SK-N-SH (cell line): ENCODE data around the gene PARP2. TPM values are rescaled to one million over a fixed set of nuclear protein-coding genes. Genes with fewer than 3 reads are reported as not detected.

Source experiments
- CTCF ChIA-PET: fragments of 300-600, 350-600 bp; formaldehyde crosslinking; extraction: SDS; loops from one replicate; lab custom pipeline; 2021; lab: Yijun Ruan, JAX
- POLR2A ChIA-PET: fragments of 350-600 bp; sonication (Branson Sonifier 250); formaldehyde crosslinking; extraction: SDS; loops from one replicate; lab custom pipeline; 2020; ENCODE audit warnings: antibody characterized with exemption, inconsistent platforms; lab: Yijun Ruan, JAX
- DNase-seq: peaks from one replicate; pipeline ENCODE4 v3.0.0; 2012
- H2AFZ ChIP-seq: fragments of 200-600 bp; sonication (generic); 2 replicates; pipeline ENCODE4 v1.8.1; 2016; ENCODE audit warnings: antibody characterized with exemption, mild to moderate bottlenecking, low read depth
- H3F3A ChIP-seq: fragments of 200-600 bp; sonication (generic); replicated peaks from 2 replicates; pipeline ENCODE3; 2016; ENCODE audit warnings: antibody characterized with exemption, mild to moderate bottlenecking; ENCODE audit not compliant: insufficient read depth
- H3K27ac ChIP-seq, 2 experiments: fragments of 200-500 bp in 1 of 2; fragments of 200-600 bp in 1 of 2; sonication (Bioruptor generic) in 1 of 2; sonication (generic), shearing (Covaris generic) in 1 of 2; 2 replicates each; pipeline versions ENCODE4 v1.5.1 to v1.6.1; 2014 to 2016; ENCODE audit warnings: low read depth in 2 of 2, inconsistent platforms in 1 of 2, low read length in 1 of 2, mild to moderate bottlenecking in 1 of 2, mixed read lengths in 1 of 2
- H3K27me3 ChIP-seq: fragments of 200-600 bp; sonication (generic), shearing (Covaris generic); 2 replicates; pipeline ENCODE4 v1.6.1; 2016; ENCODE audit warnings: mixed run types; ENCODE audit not compliant: insufficient read depth
- H3K36me3 ChIP-seq, 2 experiments: fragments of 200-500 bp in 1 of 2; fragments of 200-600 bp in 1 of 2; sonication (Bioruptor generic) in 1 of 2; sonication (generic) in 1 of 2; replicated peaks in 1 of 2; 2 replicates each; pipeline versions ENCODE3 to v1.5.1; 2014 to 2016; ENCODE audit warnings: low read length in 1 of 2, mild to moderate bottlenecking in 1 of 2; ENCODE audit not compliant: insufficient read depth in 2 of 2, control insufficient read depth in 1 of 2
- H3K4me1 ChIP-seq, 2 experiments: fragments of 200-500 bp in 1 of 2; fragments of 200-600 bp in 1 of 2; sonication (Bioruptor generic) in 1 of 2; sonication (generic), shearing (Covaris generic) in 1 of 2; 2 replicates each; pipeline versions ENCODE4 v1.5.1 to v1.6.1; 2014 to 2016; ENCODE audit warnings: low read depth in 1 of 2, low read length in 1 of 2, mixed run types in 1 of 2; ENCODE audit not compliant: insufficient read depth in 2 of 2, control insufficient read depth in 1 of 2
- H3K4me2 ChIP-seq: fragments of 200-600 bp; sonication (generic), shearing (Covaris generic); 2 replicates; pipeline ENCODE4 v1.6.1; 2017; ENCODE audit warnings: mixed run types
- H3K4me3 ChIP-seq, 2 experiments: fragments of 200-500 bp in 1 of 2; fragments of 200-600 bp in 1 of 2; sonication (Bioruptor generic) in 1 of 2; sonication (generic), shearing (Covaris generic) in 1 of 2; 2 replicates each; pipeline versions ENCODE4 v1.5.1 to v1.8.1; 2014 to 2016; ENCODE audit warnings: low read depth in 2 of 2, inconsistent platforms in 1 of 2, low read length in 1 of 2, mild to moderate bottlenecking in 1 of 2, mixed read lengths in 1 of 2, moderate library complexity in 1 of 2
- H3K79me2 ChIP-seq: fragments of 200-600 bp; sonication (generic); 2 replicates; pipeline ENCODE4 v1.8.1; 2017; ENCODE audit warnings: mild to moderate bottlenecking; ENCODE audit not compliant: insufficient read depth
- H3K9ac ChIP-seq: fragments of 200-600 bp; sonication (generic); 2 replicates; pipeline ENCODE4 v1.6.1; 2017; ENCODE audit warnings: mixed run types
- H3K9me2 ChIP-seq: fragments of 200-600 bp; sonication (generic); 2 replicates; pipeline ENCODE4 v1.6.1; 2017; ENCODE audit warnings: mixed run types
- H3K9me3 ChIP-seq: fragments of 200-600 bp; sonication (generic); 2 replicates; pipeline ENCODE4 v1.6.1; 2017; ENCODE audit warnings: mixed run types, mild to moderate bottlenecking, moderate library complexity
- H4K20me1 ChIP-seq: fragments of 200-600 bp; sonication (generic); 2 replicates; pipeline ENCODE4 v1.6.1; 2017; ENCODE audit warnings: mild to moderate bottlenecking, mixed run types; ENCODE audit not compliant: insufficient read depth
- ELF1 ChIP-seq: IDR thresholded peaks from 2 replicates; pipeline ENCODE4 v1.4.0; 2012
- EP300 ChIP-seq, 2 experiments: IDR thresholded peaks; 2 replicates each; pipeline versions ENCODE4 v1.4.0 to v1.6.1; 2012; ENCODE audit warnings: borderline replicate concordance in 1 of 2, low read depth in 1 of 2, low read length in 1 of 2
- FOSL2 ChIP-seq: IDR thresholded peaks from 2 replicates; pipeline ENCODE4 v1.4.0; 2012; ENCODE audit warnings: low read depth, mild to moderate bottlenecking, moderate library complexity, borderline replicate concordance
- FOXM1 ChIP-seq: IDR thresholded peaks from 2 replicates; pipeline ENCODE4 v1.4.0; 2012; ENCODE audit warnings: low read depth, mild to moderate bottlenecking
- GABPA ChIP-seq: IDR thresholded peaks from 2 replicates; pipeline ENCODE4 v1.4.0; 2012; ENCODE audit warnings: low read depth, mild to moderate bottlenecking
- IRF3 ChIP-seq: fragments of 150-350 bp; IDR thresholded peaks from 2 replicates; pipeline ENCODE4 v1.6.1; 2016; ENCODE audit warnings: mild to moderate bottlenecking, low read depth, low read length
- JUND ChIP-seq: IDR thresholded peaks from 2 replicates; pipeline ENCODE4 v1.4.0; 2012
- MAX ChIP-seq: IDR thresholded peaks from 2 replicates; pipeline ENCODE4 v1.4.0; 2012; ENCODE audit warnings: low read depth
- MEF2A ChIP-seq: IDR thresholded peaks from 2 replicates; pipeline ENCODE4 v1.4.0; 2012; ENCODE audit warnings: low read depth, borderline replicate concordance
- MXI1 ChIP-seq: IDR thresholded peaks from 2 replicates; pipeline ENCODE4 v1.6.1; 2012; ENCODE audit warnings: mild to moderate bottlenecking, low read depth, low read length, improper control_type of control experiment
- NFIC ChIP-seq: IDR thresholded peaks from 2 replicates; pipeline ENCODE4 v1.4.0; 2012; ENCODE audit warnings: borderline replicate concordance
- NRF1 ChIP-seq: IDR thresholded peaks from 2 replicates; pipeline ENCODE4 v1.6.1; 2012; ENCODE audit warnings: low read depth, mild to moderate bottlenecking, low read length
- RAD21 ChIP-seq: IDR thresholded peaks from 2 replicates; pipeline ENCODE4 v1.6.1; 2012; ENCODE audit warnings: mild to moderate bottlenecking, low read length
- RCOR1 ChIP-seq: fragments of 150-350 bp; IDR thresholded peaks from 2 replicates; pipeline ENCODE4 v1.6.1; 2017; ENCODE audit warnings: antibody characterized with exemption, low read length
- RFX5 ChIP-seq: IDR thresholded peaks from 2 replicates; pipeline ENCODE4 v1.6.1; 2012; ENCODE audit warnings: mild to moderate bottlenecking, improper control_type of control experiment, low read length
- SIN3A ChIP-seq: IDR thresholded peaks from 2 replicates; pipeline ENCODE4 v1.6.1; 2012; ENCODE audit warnings: low read depth, mild to moderate bottlenecking, low read length, moderate library complexity, borderline replicate concordance
- TAF1 ChIP-seq: IDR thresholded peaks from 2 replicates; pipeline ENCODE4 v1.6.1; 2012; ENCODE audit warnings: low read depth, mild to moderate bottlenecking, low read length, moderate library complexity, borderline replicate concordance
- USF2 ChIP-seq: fragments of 150-350 bp; IDR thresholded peaks from 2 replicates; pipeline ENCODE4 v1.6.1; 2017; ENCODE audit warnings: antibody characterized with exemption, low read length, low read depth, borderline replicate concordance
- YY1 ChIP-seq: IDR thresholded peaks from 2 replicates; pipeline ENCODE4 v1.4.0; 2012; ENCODE audit warnings: low read depth, mild to moderate bottlenecking
- ZBTB33 ChIP-seq: IDR thresholded peaks from 2 replicates; pipeline ENCODE4 v1.4.0; 2012; ENCODE audit warnings: low read depth, borderline replicate concordance
- WGBS: methylation state at CpG from one replicate; pipeline ENCODE4 v1.1.6; 2017; ENCODE audit warnings: low lambda C conversion rate; 5-methylcytosine and 5-hydroxymethylcytosine counted together
- polyA plus RNA-seq, 3 experiments: library from polyadenylated mRNA; depleted of rRNA; stranded (reverse); fragments of >200 nt; gene quantifications; 2 replicates each; pipeline ENCODE4 v1.2.3, GENCODE V29; 2012

Gene PARP2
- polyA plus RNA-seq, 1 of the 3 experiments (the other 2 are of a cell fraction) = 23.3 TPM

GRCh38 chr14:20328705-20329104 is 14.7 kb upstream of the PARP2 start:
- H3K9ac ChIP-seq = no peak overlapping the region
- H3K9me2 ChIP-seq = no peaks in the 10 kb centered on the region
- DNase-seq = no peak
- no peak overlapping the region for H2AFZ ChIP-seq
- WGBS = 65% methylated on average over 2 of the region's 2 CpGs
- H3K36me3 ChIP-seq = peaks cover 37 to 42% of the 10 kb centered on the region in 2 experiments
- ChIA-PET POLR2A (interaction anchor here (1.3 to 1.9 kb wide), 2 partner anchors 14 kb away, joined by 4 to 5 read pairs; partner anchors contain the start of gene PARP2), CTCF (interaction anchor here (0.8 to 6.1 kb wide), 9 partner anchors 10 to 362 kb away, joined by 3 to 70 read pairs (median 12); partner anchors contain the start of genes PARP2, TEP1 and TTC5)
- H3K27me3 ChIP-seq = no peaks in the 10 kb centered on the region
- H3K9me3 ChIP-seq = no peaks in the 10 kb centered on the region
- peaks cover 7% of the 10 kb centered on the region; the same call in 1 of the 2 replicates for H4K20me1 ChIP-seq
- peaks cover 29% of the 10 kb centered on the region for H3F3A ChIP-seq
- no peak overlapping the region for H3K27ac ChIP-seq
- H3K4me3 ChIP-seq = no peak overlapping the region
- TF ChIP-seq ELF1 (no peak), MAX (no peak), MEF2A (no peak), FOSL2 (no peak), ZBTB33 (no peak), RCOR1 (no peak), FOXM1 (no peak), USF2 (no peak), JUND (no peak), IRF3 (no peak)
- TF ChIP-seq, all 33 proteins: peak for 0
- Histone ChIP-seq H3K4me1 (peaks cover 0 to 5% of the 10 kb centered on the region in 2 experiments; a peak in 2 of 4 replicates), H3K79me2 (peaks cover 67% of the 10 kb centered on the region), H3K4me2 (no peak overlapping the region)

GRCh38 chr14:20329355-20329754 is 14.1 kb upstream of the PARP2 start:
- H2AFZ ChIP-seq = no peak overlapping the region
- H3K4me1 ChIP-seq = peaks cover 0 to 5% of the 10 kb centered on the region in 2 experiments; a peak in 2 of 4 replicates
- H3K27ac ChIP-seq = no peak overlapping the region
- H3F3A ChIP-seq = peaks cover 29% of the 10 kb centered on the region
- peaks cover 32 to 37% of the 10 kb centered on the region in 2 experiments for H3K36me3 ChIP-seq
- DNase-seq = no peak
- peaks cover 67% of the 10 kb centered on the region for H3K79me2 ChIP-seq
- no peaks in the 10 kb centered on the region for H3K9me2 ChIP-seq
- POLR2A ChIA-PET = interaction anchor here (1.9 kb wide), 1 partner anchor 14 kb away, joined by 5 read pairs; the partner anchor contains the start of gene PARP2
- H3K4me3 ChIP-seq = no peak overlapping the region
- H3K4me2 ChIP-seq = no peak overlapping the region
- TF ChIP-seq RFX5 (no peak), SIN3A (no peak), NRF1 (no peak), MEF2A (no peak), GABPA (no peak), FOSL2 (no peak), RAD21 (no peak), MXI1 (no peak), NFIC (no peak), EP300 (IDR thresholded peaks at IDR 0.05; ENCODE audit: borderline replicate concordance in 1 of 2, low read depth in 1 of 2, low read length in 1 of 2) (no peak), TAF1 (no peak), YY1 (no peak), USF2 (no peak)
- no peak overlapping the region for H3K9ac ChIP-seq
- CTCF ChIA-PET = interaction anchor here (5.6 to 6.1 kb wide), 2 partner anchors 23 to 279 kb away, joined by 19 to 70 read pairs; partner anchors contain the start of gene TTC5
- H4K20me1 ChIP-seq = peaks cover 7% of the 10 kb centered on the region; the same call in 1 of the 2 replicates
- no peaks in the 10 kb centered on the region for H3K9me3 ChIP-seq
- no peaks in the 10 kb centered on the region for H3K27me3 ChIP-seq
- 98% methylated on average over 2 of the region's 2 CpGs for WGBS
